Stimulated activated CD8-positive, alpha-beta memory T cell treated with anti-CD3 and anti-CD28 coated beads, Interleukin-2, amount 100 ng/mL, for 48 hours (primary cell): Measurements from ENCODE around the gene MET.
"Not testable (repeated sequence)": the region's sequence is repeated elsewhere in the genome, so short reads cannot be mapped to it uniquely, and the experiment has no call there.

Experiments
- DNase-seq, 2 donors: peaks; one replicate each; pipeline ENCODE4 v3.0.0-alpha.2; 2020; ENCODE audit warnings: low read depth in 2 of 2

MET gene

DNA sequence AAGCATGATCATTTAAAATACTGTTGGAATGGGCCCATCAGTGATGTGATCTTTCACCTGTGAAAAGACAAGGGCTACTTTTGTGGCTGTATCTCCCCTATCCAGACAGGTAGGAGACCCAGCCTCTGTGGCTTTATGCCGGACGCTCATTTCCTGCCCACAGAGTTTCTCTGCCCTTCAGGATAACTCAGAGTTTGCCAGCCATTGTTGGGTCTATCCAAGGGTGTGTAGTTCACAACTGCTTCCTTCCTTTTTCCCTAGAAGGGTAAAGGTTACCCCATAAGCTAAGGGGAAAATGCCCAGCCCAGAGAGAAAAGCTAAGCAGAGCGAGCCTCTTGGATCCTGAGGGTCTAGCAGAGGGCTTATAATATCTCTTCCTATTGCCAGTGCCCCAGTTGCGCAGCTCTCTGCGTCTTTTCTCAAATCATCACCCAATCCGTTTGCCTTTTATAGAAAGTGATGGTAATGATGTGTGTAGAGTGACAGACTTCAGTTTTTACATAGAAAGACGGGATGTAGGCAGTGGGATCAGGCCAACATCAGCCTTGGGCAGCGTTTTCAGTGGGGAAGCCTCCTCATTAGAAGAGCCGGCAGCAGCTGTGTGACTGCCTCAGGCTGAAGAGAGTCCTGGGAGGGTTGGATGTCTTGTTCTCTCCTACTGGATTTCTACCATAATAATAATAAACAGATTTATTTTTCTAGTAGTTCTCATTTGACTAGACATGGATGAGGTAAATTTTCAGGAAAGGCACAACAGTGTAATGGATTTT lies 80.5 kb downstream of the MET start:
- no peak for DNase-seq

DNA sequence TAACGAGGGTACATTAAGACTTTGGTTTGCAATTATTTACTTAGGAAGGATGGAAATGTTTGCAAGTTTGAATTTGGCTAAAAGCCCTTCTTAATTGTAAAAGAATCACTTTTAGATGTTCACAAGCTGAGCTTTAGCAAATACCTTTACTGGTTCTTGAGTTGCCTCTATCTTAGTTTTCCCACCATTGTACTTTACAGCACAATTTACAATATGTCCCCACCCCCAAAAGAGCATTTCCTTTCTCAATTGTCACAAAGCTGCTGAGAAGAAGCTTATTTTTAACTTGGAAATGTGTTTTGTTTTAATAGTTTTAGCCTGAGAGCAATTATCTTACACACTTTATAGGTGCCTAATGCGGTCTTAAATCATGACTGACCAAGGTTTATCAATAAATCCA lies 81.1 kb downstream of the MET start:
- DNase-seq: no peak

DNA sequence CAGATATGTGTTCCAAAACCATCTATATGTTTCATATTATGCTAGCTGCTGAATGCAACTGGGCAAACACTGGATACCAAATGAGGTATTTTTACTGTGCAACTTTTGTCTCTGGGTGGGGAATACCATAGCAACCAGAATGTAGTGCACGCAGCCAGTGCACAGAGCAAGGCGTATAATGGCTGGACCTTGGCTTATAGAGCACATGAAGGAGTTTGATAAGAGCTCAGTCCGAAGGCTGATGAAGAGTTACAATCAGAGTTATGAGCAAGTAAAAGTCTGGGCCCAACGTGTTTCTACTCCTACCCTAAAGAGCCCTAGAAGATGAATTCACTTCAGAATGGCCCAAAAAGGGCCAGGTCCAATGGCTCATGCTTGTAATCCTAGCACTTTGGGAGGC lies 82.2 kb downstream of the MET start:
- DNase-seq: no peak

DNA sequence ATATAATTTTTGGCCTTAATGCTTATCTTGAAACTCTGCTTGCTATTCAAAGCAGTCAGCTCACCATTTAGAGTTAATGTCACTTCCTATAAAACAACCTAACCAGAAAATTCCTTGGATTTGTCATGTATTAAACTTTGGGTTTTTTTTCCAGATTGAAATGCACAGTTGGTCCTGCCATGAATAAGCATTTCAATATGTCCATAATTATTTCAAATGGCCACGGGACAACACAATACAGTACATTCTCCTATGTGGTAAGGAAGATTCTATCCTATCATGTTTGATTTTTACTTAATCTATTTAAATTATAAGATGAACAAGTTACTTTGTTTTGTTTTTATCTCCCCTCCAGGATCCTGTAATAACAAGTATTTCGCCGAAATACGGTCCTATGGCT lies 85.3 kb downstream of the MET start:
- no peak for DNase-seq

- not testable (repeated sequence) for DNase-seq
Observed at GRCh38 chr7:116759642-116760041, 87.6 kb downstream of the MET start.

DNA sequence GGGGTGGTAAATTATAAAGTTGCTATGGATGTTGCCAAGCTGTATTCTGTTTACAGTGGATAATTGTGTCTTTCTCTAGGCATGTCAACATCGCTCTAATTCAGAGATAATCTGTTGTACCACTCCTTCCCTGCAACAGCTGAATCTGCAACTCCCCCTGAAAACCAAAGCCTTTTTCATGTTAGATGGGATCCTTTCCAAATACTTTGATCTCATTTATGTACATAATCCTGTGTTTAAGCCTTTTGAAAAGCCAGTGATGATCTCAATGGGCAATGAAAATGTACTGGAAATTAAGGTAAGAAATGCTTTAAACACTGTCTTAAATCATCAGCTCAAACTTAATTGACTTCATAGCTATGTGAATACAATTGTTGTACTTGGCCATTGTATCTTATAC lies 91.0 kb downstream of the MET start:
- no peak for DNase-seq

GRCh38 chr7:116763647-116764046 lies 91.7 kb downstream of the MET start:
- no peak for DNase-seq

GRCh38 chr7:116766881-116767280 lies 94.9 kb downstream of the MET start:
- no peak for DNase-seq

DNA sequence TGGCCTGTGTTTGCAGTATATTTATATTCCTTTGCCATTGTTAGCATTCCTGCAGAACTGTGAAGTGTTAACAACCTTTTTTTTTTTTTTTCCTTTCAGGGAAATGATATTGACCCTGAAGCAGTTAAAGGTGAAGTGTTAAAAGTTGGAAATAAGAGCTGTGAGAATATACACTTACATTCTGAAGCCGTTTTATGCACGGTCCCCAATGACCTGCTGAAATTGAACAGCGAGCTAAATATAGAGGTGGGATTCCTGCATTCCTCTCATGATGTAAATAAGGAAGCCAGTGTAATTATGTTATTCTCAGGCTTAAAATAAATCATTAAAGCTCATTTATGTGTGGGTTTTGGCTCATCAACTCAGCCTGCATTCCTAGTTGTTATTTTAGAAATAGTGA lies 97.5 kb downstream of the MET start:
- DNase-seq: no peak

DNA sequence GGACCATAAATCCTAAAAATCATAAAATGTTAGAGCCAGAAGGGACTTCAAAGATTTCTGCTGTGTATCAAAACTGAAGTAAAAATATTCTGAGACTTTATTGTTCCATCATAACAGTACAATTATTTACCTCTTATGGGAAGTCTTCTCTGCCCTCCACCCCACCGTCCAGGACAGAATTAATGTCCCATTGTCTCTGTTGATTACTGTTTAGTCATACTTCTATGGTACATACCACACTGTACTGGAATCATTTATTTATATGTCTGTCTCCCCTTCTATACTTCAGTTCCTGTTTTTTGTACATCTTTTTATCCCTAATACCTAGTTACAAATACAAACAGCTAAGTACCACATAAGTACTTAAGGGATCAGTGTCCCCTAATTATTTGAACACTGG lies 98.9 kb downstream of the MET start:
- DNase-seq: no peak

GRCh38 chr7:116771640-116772039 lies 99.6 kb downstream of the MET start:
- no peak for DNase-seq

DNA sequence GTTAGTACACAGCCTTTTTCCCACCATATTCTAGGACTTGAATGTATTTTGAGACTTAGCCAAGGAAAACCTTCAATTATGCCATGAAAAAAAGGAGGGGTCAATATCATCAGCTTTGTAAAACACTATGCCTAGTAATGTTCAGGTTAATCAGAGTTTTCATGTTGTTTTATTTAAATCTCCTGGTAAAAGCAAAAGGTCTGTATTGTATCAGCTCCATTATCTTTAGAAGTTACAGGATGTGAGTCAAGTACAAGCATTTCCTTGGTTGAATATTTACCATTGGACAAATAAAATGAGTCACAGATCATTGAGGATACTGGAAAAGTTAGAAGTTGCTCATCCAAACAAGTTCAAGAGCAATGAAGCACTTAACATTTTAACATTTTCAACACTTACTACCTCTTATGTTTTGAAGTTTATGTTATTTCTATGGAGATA lies 100.4 kb downstream of the MET start:
- no peak for DNase-seq

DNA sequence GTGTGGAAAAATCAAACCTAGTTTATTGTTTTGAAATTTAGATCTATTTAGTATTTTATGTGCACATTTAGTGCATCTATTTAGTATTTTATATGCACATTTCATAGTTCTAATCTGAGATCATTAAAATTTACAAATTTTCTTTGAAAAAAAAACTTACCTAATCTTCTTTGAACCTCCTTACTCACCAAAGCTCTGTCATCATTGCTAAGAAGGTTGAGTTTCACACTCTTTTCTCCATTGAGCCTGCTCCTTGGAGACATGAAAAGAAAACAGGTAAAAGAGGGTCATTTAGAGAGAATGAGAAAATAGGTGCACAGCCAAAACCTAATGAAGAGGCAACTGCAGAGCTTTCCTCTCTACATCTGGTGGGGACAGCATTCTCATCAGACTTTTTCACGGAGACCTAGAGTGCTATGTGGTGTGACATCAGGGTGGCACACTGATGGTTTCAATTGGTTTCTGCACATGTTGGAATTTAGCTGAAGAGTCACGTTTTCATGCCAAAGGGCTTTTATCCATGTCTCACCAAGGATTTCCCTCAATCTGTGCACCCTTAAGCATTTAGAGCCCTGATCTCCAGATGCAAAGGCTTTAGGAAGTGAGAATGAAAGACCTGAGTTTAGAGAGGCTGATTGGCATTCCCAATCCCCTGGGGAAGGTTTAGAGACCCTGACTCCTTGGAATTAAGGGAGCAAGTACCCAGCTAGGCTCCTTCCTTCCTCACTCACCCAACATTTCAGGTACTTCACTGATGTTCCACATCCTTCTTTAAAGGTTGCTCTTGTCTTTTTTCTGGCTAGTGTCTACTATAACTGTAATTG lies 101.1 kb downstream of the MET start:
- DNase-seq: no peak

GRCh38 chr7:116776046-116776445 lies 104.0 kb downstream of the MET start:
- no peak for DNase-seq

DNA sequence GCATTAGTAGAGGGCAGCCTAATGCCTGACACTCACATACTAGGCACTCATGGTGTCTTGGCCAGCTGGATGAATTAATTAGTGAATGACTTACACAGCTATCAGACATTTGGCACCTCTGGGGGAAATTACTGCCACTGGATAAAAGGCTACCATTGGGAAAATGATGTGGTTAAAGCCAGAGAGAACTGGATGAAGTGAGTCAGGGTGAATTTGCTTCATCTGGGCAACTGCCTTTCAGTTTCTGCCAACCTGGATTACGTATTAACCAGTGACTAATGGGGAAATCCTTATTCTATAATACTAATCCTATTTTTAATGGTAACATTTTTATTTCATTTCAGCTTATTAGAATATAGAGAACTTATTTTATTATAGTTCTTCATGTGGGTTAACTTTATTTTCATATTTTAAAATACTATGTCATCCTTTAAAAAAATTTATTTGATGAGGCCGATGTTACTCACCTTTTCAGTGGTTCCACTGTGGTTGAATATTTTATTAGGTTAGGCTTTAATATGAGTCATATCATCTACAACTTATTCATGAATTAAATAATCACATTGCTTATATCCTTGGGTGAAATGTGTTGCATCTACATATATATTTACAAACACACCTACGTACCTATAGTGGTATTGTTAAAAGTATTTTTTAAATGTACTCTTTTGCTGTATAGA lies 104.8 kb downstream of the MET start:
- no peak for DNase-seq

DNA sequence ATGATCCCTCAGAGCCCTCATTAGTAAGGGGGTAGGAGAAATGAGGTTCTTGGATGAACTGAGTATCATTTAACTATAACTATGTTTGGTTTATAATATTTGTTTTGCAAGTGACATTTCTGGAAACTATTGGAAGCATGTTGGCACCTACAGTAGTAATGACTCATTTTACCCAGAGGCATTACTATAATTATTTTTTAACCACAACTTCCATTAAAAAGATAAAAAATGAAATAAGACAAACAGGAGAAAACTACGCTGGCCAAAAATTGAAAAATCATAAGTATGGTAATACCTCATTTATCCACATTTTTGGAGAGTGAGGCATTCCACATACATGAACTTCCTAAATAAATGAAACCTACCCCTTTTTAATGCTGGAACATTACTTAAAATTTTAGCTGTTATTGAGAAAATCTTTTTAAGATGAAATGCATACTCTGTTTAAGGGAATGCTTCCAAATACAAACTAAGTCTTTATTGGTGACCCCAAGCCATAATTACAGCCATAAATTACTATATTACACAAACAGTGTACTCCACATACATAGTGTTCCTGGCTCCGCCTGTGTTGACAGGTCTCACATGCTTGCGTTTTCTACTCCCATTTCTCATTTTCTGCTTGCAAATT lies 105.8 kb downstream of the MET start:
- no peak for DNase-seq

- no peak for DNase-seq
Observed at GRCh38 chr7:116779216-116779615, 107.2 kb downstream of the MET start.

GRCh38 chr7:116779931-116780330 lies 107.9 kb downstream of the MET start:
- DNase-seq: no peak

DNA sequence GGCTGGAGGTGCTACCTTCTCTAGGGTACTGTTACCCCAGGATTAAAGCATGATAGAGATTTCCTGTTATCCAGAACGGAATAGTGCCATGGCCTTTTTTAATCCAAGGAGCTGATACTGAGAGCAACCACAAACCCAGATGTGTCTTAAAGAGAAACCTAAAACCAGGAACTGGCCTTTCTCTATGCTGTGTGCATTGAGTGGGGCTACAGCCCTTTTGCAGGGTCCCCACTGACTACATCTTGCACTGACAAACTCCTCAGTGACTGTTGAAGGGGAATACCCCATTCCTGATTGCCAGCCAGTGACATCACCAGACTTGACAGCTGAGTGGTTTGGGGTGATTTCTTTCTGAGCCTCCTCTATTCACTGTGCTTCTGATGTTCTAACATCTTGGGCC lies 108.5 kb downstream of the MET start:
- DNase-seq: no peak

- DNase-seq: no peak
Observed at GRCh38 chr7:116780966-116781365, 109.0 kb downstream of the MET start.

DNA sequence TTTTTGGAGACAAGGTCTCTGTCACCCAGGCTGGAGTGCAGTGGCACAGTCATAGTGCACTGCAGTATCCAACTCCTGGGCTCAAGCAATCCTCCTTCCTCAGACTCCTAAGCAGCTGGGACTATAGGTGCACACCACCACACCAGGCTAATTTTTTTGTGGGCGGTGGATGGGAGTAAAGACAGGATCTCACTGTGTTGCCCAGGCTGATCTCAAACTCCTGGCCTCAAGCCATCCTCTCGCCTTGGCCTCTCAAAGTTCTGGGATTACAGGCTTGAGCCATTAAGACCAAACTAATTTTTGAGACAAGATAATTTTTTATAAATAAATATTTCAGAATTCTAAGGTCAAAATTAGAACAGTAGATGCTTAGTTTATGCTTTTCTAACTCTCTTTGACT lies 109.6 kb downstream of the MET start:
- no peak for DNase-seq

DNA sequence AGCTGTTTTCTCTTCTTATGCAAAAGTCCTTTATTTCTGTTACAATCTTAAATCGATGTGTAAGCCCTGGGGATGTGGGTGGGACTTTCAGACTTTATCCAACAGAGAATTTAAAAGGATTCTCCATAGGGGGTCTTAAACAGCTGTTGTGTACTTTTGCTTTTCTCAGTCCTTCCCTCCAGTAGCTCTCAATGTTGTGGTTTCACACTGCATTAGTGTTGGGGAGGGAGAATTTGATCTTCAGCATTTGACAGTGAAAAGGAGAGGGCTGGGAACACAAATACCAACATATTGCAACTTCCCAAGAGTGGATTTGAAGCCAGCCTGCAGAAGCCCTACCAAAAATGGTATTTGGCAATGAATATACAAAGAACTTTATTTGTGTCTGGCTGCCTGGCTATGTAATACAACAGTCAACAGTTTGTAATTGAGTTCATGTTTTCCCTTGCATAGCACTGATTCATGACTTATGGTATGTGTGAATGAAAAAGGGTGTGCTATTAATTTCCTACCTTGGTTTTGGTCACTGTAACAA lies 110.2 kb downstream of the MET start:
- no peak for DNase-seq
